ENCODE results near the gene OCA2.

The OCA2 gene

DNA sequence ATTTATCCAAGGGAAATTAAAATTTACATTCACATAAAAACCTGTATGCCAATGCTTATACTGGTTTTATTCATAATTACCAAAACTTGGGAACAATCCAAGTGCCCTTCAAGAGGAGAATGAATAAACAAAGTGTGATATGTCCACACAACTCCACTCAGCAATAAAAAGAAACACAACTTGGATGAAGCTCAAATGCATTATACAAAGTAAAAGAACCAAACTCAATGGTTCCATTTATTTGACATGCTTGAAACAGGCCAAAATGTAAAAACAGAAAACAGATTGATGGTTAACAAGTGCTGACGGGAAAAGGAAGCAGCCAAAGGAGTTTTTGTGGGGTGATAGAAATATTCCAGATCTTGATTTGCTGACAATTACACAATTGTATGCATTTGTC is 23.5 kb downstream of the OCA2 start:
- DNase-seq = no peak

DNA sequence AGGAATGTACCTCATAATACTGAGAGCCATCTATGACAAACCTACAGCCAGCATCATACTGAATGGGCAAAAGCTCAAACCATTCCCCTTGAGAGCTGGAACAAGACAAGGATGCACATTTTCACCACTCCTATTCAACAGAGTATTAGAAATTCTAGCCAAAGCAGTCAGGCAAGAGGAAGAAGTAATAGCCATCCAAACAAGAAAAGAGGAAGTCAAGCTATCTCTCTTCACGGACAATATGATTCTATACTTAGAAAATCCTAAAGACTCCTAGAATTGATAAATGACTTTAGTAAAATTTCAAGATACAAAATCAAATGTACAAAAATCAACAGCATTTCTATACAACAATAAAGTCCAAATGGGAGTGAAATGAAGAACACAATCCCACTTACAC is 30.2 kb downstream of the OCA2 start:
- no peak for DNase-seq

DNA sequence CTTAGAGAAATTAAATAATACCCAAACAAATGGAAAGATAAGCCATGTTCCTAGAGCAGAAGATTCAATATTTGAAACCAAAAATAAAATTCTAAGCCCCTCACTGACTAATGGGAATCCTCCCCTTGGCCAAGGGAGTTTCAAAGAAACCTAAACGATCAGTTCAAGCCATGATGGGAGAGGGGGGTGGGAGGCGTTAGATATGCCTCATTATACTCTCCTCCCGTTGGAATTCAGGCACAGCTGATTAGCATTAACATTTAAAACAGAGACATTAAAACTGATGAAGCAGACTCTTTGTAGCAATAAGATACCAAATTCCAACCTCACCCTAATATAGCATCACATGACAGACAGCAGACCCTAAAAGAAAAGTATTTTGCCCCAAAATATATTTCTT is 32.9 kb downstream of the OCA2 start:
- no peak for DNase-seq

DNA sequence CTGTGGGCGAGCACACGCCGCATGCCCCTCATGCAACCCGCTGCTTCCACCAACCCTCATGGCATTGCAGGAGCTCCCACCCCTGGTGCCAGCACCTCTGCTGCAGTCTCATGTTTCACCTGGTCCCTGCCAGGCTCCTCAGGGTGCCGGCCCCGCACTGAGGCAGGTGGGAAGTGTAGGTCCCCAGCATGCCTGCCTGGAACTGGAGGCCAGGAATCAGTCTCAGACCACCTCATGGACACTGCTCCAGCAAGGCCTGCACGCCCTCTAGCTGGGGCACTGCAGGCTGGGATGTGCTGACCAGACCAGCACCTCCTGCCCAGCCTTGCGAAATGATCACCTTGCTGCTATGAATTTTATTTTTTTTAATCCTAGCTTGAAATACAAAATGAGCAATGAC is 39.1 kb downstream of the OCA2 start:
- DNase-seq = no peak

DNA sequence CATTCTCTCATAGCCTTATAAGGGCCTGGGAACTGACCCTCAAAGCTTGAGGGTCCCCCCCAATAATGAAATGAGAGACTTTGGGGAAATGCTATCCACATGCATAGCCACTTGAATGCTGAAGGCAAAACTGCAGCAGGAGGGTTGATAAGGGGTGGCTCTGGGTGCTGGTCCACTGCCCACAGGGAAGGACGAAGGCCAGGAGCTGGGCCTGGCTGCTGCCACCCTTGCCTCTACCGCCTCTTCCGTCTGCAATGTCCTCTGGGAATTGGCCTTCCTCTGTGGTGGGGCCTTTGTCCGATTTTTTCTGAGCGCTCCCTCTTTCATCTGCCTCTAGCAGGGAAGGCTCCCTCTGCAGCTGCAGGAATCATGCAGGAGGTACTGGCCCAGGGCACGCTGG is 41.0 kb downstream of the OCA2 start:
- no peak for DNase-seq

DNA sequence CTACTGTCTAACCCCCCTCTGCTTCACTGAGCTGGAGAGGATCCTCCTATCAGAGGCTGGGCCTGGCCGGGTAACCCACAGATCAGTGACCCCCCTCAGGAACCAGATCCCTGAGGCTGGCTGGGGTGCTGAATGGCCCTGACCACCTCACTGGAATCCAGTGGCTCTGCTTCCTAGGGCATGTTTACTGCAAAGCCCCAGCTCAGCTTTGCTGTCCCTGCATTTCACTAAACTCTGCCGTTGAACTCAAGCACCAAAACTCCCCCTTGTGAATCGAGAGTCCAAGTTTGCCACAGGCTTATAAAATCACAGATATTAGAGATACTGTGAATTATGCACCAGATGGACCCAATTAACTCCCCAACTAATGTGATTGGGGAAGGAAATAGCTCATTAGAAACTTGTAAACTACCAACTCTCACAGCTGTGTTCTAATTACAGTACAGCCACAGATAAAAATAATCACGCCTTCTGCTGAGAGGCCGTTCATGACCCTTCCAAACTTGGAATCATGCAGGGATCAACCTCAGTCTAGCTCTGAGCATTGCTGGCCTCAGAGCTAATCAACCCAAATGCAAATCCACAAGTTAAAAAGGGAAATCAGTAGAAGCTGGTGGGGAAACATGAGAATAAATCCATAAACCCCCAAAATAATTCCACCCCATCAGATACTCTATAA is 47.0 kb downstream of the OCA2 start:
- DNase-seq = no peak

DNA sequence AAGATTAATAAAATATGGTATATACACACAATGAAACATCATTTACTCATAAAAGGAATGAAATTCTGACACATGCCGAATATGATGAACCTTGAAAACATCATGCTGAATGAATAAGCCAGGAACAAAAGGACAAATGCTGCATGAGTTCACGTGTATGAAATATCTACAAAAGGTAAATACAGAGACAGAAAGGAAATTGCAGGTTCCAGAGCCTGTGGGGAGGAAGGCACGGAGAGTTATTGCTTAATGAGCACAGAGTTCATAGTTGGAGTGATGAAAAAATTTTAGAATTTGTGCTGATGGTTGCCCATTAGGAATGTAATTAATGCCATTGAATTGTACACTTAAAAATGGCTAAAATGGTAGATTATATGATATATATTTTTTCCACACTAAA is 49.5 kb downstream of the OCA2 start:
- DNase-seq = no peak

DNA sequence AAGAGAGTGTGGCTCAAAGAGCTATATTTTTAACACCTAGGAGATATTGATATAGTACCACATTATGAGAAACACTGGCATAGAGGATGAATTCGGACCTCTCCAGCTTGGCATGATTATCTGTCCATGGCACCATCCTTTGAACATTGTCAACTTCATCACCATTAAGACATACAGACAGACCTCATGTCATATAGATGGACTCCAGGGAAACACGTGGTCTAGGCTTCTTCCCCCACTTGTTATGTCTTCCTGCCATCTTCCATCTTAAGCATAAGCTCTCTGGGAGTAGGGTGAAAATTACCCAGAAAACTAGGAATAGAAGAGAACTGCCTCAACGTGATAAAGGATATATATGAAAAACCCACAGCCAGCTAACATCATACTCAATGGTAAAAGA is 51.8 kb downstream of the OCA2 start:
- DNase-seq = no peak

DNA sequence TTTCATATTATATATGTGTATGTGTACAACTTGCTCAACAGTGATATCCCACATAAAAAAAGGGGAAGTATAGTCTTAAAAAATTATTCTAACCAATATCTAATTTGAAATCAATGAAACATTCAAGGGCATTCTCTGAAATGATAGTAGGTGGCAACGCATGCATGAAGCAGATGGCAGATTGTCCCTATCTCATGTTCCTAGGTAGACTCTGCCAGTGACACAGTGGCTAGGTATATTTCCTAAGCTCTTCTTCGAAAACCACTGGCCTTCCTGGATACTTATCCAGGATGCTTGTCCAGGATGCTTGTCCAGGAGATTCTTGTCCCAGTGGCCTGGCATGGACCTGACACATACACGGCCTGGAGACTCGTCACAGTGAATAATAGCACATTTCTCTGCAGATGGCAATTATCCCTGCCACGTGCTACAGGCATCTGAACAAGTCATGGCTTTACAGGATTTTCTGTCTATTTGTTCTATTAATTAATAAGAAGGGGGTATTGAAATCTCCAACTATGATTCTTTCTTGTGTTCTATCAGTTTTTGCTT is 54.9 kb downstream of the OCA2 start:
- no peak for DNase-seq

DNA sequence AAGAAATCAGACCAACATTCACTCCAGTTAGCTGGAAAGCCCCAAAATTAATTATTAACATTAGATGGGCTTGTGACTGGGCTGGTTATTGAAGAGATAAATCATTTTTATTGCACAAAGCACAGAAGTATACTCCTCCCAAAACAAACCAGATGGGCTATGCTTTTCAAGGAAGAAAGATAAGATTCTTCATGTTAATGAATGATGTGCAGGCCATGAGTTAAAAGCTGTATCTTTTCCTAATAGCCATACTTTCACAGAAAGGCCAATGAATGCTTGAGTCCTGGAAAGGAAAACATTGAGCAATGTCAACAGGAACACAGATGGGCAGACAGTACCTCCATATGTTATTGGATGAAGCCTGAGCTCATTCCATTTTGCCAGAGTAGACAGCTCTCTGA is 55.4 kb downstream of the OCA2 start:
- no peak for DNase-seq

DNA sequence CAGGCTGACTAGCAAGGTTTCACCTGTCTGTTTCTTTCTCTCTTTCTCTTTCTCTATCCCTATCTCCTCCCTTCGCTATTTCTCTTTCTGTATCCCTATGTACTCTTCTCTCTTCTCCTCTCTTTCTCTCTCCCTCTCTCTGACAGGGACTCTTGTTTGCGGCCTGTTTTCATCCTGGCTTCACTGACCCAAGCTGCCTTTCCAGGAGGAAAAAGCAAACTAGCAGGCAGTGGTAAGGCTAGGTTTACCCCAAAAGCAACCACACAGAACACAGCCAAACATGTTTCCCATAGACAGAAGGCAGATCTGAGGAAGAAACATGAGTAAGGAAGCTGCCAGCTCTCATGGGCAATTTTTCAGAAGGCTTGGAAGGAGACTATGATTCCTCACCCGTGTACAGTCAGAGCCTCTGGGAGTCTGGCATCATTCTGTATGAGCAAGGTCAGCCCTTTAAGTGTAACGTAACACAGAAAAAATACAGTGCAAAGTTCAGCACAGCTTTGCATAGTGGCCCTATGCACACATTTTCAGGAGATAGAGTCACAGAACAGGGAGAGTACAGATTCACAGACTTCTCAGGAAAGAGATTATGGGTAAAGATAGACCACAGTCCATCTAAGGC is 61.0 kb downstream of the OCA2 start:
- no peak for DNase-seq

DNA sequence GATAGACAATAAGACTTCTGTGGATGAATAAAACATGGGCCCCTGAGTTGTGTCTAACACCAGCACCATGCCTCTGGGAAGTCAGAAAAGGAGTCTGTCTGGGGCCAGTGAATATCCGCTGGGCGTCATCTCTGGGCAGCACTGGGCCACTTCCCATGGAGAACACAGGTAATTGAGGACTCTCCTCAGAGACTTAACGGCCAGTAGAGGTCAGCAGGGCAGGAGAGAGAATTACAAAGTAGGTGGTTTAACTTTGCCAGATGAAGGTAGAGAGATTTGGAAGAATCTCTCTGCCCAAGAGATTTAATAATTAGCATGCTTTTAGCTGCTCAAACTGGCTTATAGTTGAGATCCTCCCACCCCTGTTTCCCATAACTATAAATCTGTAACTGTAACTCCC is 65.7 kb downstream of the OCA2 start:
- DNase-seq = no peak

DNA sequence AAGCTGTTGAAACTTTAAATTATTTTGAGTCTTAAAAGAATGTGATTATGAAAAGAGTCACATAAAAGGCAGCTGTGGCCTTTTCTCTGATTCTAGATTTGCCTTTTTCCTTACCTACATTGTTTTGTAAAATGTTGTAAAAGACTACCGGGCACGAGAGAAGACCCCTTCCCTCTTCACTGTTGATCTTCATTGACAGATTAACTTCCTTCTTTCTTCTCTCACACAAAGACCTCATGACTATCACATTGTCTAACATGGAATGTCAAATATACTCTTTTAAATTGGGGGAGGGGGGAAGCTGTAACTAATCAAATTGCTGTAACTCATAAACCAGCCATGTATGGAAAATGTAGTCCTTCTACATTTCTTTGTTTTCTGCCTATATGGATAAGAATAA is 68.3 kb downstream of the OCA2 start:
- DNase-seq = no peak

DNA sequence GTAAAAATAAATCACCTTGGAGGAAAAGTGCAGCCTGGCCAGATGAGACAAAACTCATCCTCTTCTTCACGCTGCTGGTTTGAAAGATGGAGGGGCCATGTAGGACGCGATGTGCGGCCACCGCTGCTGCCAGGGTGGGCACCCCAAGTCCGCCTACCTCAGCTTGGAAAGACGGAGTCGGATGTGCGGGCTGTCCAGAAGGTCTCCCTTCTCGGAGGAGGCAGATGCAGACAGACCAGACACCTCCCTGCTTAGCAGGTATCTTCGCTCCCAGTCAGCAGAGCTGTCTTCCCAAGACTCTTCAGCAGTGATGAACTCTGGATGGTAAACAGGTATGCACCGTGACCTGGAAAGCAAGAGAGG is 71.4 kb downstream of the OCA2 start:
- no peak for DNase-seq

DNA sequence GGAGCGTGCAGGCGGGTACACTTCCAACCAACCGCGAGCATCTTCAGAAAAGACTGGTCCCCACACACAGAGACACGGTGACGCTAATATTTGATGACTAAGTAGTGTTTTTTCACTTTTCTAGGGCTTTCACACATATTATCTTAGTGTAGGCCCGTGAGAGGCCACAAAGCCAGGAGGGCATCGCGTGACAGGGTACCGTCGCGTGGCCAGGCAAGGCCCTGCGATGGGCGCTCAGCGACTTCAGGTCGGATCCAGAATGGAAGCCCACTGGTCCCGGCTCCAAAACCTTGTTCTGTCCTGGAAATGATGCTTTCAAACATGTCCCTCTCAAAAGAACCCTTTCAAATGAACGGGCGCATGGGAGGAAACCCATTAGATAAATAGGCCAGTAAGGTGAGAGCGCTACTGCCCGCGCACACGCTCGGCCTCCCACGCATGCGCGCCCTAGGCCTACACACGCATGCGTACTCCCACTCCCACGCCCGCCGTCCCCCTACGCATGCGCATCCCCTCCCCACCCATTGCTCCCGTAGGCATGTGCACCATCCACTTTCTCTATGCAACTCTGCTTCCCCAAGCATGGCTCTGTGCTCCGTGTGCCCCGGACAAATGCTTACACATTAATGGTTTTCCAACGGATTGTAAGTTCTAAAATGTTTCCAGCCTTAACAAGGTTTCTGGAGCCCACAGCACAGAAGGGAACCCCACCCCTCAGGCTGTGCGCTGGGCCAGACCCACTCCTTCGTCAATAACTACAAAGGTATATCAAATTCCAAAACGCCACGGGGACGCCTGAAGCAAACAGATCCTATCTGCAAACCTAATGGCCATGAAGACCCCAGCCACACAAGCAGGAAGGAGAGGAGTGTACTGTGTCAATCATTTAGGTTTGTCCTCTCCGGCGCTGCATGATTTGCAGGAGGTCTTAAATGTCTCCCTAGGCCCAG is 72.1 kb downstream of the OCA2 start:
- no peak for DNase-seq

DNA sequence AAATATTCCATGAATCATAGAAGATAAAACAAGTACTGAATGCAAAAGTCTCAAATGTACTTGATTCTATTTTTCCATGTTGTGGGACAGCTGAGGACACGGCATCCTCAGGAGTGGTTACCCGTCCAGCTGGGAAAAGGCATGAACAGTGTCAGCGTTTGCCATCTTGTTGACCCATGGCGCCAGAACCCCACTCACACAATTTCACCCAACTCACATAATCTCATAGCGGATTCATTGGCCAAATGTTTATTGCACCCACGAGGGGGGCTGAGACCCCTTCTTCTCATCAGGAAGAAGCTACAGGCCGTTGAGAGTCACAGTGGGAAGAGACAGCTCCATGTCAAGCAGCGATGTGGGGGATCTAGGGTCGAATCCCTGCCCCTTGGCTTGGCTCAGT is 72.9 kb downstream of the OCA2 start:
- DNase-seq = no peak

DNA sequence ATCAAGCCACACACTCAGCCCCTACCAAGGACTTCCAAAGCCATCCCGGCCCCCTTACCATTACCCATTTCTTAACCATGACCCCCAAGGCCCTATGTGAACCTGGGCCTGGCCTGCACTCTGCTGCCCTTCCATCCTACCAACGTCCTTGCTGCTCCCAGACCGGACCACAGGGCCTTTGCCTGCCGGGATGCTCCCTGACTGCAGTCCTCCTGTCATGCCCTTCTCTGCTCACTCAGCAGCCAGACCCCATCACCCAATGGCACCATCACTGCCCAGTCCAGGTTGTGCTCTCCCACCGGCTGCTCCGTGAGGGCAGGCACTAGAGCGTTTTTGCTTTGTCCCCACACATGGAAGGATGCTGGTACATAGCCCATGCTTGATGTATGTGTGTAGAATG is 73.7 kb downstream of the OCA2 start:
- DNase-seq = no peak

DNA sequence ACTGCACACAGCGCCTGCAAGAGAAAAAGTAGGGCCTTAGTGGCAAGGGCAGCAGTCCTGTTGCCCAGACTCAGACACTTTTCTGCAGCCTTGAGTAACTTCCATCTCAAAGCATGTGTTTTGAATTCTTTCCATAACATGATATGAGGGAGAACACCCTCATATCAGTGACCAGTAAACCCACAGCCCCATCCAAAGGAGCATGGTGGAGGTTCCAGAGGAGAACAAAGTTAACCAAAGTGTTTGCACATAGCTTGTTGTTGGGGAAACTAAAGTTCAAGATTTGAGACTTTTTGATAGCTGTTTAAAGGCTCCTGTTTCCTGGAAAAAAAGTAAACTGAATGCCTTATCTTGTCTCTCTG is 74.2 kb downstream of the OCA2 start:
- no peak for DNase-seq

DNA sequence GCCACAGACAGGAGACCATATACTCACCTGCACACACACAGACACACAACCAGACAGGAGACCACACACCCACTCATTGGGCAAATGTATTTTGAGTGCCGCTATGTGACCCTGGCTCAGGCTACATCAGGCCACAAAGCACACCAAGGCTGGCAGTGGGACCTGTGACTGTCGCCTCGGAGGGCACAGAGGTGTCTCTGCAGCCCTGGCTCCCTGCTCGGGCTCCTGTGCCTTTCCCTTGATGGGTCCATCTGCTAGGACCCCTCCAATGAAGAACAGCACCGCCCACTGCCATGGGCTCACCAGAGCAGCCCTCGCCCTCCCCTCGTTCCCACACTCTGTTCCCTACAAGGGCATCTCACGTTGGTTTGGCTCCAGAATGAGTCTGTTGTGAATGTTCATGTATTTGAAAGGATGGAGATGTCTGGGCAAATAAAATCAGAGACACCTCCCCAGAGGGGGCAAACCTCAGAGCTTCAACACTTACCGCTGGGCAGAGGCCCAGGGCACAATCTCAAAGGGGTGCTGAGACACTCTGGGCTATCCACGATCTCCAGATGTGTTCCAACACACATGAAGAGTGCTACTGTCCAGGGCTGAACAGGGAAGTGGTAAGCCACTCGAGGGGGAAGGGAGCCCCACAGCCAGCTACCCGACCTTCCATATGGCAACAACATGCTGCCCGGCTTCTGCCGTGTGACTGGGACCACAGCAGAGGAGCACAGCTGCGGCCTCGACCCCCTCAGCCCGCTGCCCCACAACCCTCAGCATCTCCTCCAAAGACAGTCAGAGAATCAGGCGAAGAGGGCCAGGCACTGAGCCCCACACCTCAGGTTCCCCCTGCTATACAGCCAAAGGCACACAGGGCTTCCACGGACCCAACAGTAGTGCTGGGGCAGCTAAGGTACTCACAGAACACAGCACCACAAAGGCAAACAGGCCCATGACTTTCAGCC is 74.9 kb downstream of the OCA2 start:
- DNase-seq = no peak

DNA sequence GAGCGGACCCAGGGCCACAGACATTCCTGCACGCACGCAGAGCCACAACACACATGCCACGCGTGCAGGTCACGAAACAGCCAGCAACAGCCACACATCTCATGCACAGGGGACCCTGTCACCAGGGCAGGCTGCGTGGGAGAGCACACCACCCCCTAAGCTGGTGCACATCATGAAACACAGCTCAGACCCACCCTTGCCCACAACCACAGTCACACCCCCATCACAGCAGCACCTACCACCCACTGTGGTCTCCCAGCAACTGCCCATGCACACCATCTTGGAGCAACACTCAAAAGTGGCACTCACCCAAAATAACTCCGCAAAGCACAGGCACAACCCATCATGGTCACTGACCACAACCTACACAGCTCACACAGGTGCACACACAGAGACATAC is 75.7 kb downstream of the OCA2 start:
- no peak for DNase-seq

DNA sequence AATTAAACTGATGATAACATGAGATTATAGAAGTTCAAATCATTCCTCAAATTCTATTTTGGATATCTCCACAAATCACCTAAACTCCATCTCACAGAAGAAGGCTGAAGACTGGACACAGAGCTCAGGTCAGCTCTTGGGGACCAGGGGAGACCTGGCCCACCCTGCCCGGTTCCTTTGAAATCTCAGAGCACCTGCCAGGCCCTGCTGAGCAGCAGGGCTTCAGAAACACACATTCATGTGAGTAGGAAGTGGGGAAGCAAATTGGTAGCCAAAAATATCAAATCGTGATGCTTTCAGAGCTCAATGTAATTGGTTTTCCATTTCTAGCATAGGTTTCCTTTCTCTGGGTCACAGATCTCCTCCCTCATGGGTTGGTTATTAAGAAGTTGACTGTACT is 76.2 kb downstream of the OCA2 start:
- DNase-seq = no peak

DNA sequence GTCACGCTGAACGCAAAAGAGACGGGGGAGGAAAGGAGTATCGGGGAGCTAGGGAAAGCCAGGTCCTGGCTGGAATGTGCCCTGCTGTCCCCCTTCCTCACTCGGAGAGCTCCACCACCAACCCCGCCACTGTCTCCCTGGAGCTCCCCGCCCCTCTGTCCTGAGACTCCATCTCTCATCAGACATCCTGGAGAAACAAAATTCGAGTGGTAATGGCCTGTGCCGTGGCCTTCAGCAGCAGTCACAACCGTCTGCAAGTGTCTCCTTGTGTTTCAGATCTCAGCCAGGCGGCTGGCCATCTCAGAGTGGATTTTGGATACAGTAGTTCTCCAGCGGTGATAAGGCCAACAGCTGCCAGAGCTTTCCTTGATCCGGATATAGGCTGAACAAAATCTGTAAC is 76.9 kb downstream of the OCA2 start:
- no peak for DNase-seq

Data from CD4-positive, alpha-beta T cell treated with Interleukin-6 for 4 hours (primary cell).